Measurements from ENCODE around the gene KRTAP3-2.

Gene KRTAP3-2

GRCh38 chr17:40993839-40994238 lies 5.9 kb downstream of the KRTAP3-2 start, which contains the start of gene KRTAP3-3:
Gene KRTAP3-3, minus strand, starts transcription at chr17:40994164. Its CDS starts 67 bp downstream, at chr17:40994097.
- Mint-ChIP-seq H3K27ac (no peak within 1 kb of the TSS), H3K27me3 (peaks cover 19% of the 10 kb centered on the region), H3K4me1 (no peaks in the 10 kb centered on the region), H3K9me3 (no peaks in the 10 kb centered on the region), H3K4me3 (no peak within 1 kb of the TSS), H3K36me3 (no peaks in the 10 kb centered on the region)

GRCh38 chr17:40993084-40993483 lies 6.6 kb downstream of the KRTAP3-2 start:
- Mint-ChIP-seq H3K9me3 (no peaks in the 10 kb centered on the region), H3K4me1 (no peaks in the 10 kb centered on the region), H3K27ac (no peak overlapping the region), H3K4me3 (no peak overlapping the region), H3K27me3 (peaks cover 16% of the 10 kb centered on the region), H3K36me3 (no peaks in the 10 kb centered on the region)

GRCh38 chr17:40992666-40993065 lies 7.0 kb downstream of the KRTAP3-2 start:
- no peaks in the 10 kb centered on the region for H3K36me3 Mint-ChIP-seq
- no peak overlapping the region for H3K27ac Mint-ChIP-seq
- no peak overlapping the region for H3K4me3 Mint-ChIP-seq
- no peaks in the 10 kb centered on the region for H3K4me1 Mint-ChIP-seq
- H3K27me3 Mint-ChIP-seq, result peaks cover 16% of the 10 kb centered on the region
- no peaks in the 10 kb centered on the region for H3K9me3 Mint-ChIP-seq

DNA sequence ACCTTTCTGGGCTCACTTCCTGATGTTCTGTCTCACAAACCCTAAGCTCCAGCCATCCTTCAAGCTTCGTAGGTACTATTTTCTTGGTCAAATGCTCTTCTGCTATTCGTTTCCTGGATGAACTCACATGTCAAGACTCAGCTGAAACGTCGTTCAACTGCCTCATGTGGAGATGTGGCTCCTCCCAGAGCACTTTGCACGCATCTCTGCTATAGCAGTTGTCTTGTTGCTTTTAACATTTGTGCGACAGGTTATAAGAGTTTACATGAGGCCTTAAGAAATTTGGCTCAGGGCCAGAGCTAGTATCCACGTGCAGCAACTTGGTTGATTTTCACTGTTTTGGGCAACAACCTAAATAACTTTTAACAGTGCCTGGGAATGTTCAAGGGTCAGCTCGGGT lies 12.8 kb downstream of the KRTAP3-2 start:
- Mint-ChIP-seq H3K4me1 (no peaks in the 10 kb centered on the region), H3K27me3 (peaks cover 2% of the 10 kb centered on the region), H3K4me3 (no peak overlapping the region), H3K27ac (no peak overlapping the region), H3K36me3 (no peaks in the 10 kb centered on the region), H3K9me3 (no peaks in the 10 kb centered on the region)

GRCh38 chr17:40984226-40984625 lies 15.5 kb downstream of the KRTAP3-2 start, which contains the start of gene KRT40:
Gene KRT40, minus strand, starts transcription at chr17:40984326. Its CDS starts 53 bp downstream, at chr17:40984273.
- H3K27ac Mint-ChIP-seq, result no peak within 1 kb of the TSS
- no peaks in the 10 kb centered on the region for H3K9me3 Mint-ChIP-seq
- H3K4me3 Mint-ChIP-seq, result no peak within 1 kb of the TSS
- peaks cover 2% of the 10 kb centered on the region for H3K27me3 Mint-ChIP-seq
- no peaks in the 10 kb centered on the region for H3K4me1 Mint-ChIP-seq
- H3K36me3 Mint-ChIP-seq, result no peaks in the 10 kb centered on the region

GRCh38 chr17:40981115-40981514 lies 18.6 kb downstream of the KRTAP3-2 start:
- Mint-ChIP-seq H3K27me3 (peaks cover 5% of the 10 kb centered on the region), H3K27ac (no peak overlapping the region), H3K4me1 (no peaks in the 10 kb centered on the region), H3K4me3 (no peak overlapping the region), H3K36me3 (no peaks in the 10 kb centered on the region), H3K9me3 (no peaks in the 10 kb centered on the region)

DNA sequence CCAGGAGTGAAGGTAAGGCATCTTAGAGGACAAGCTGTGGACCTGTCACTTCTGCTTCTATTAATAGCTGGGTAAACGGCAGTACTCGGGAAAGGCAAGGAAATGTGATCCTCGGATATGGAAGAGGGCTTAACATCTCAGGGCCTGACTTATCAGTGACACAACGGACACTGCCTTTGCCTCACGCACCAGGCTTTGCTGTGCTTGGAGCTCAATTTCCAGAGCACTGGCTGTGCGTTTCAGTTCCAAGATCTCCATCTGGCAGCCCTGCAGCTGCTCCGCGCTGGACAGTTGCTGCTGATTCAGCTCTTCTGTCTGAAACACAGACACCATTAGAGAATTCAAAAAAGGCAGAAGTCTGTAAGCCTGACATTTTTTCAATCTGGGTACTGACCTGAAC lies 19.1 kb downstream of the KRTAP3-2 start:
- H3K4me3 Mint-ChIP-seq, result no peak overlapping the region
- H3K9me3 Mint-ChIP-seq, result no peaks in the 10 kb centered on the region
- H3K36me3 Mint-ChIP-seq, result no peaks in the 10 kb centered on the region
- H3K4me1 Mint-ChIP-seq, result no peaks in the 10 kb centered on the region
- H3K27me3 Mint-ChIP-seq, result peaks cover 5% of the 10 kb centered on the region
- no peak overlapping the region for H3K27ac Mint-ChIP-seq

GRCh38 chr17:40980117-40980516 lies 19.6 kb downstream of the KRTAP3-2 start:
- peaks cover 7% of the 10 kb centered on the region for H3K27me3 Mint-ChIP-seq

DNA sequence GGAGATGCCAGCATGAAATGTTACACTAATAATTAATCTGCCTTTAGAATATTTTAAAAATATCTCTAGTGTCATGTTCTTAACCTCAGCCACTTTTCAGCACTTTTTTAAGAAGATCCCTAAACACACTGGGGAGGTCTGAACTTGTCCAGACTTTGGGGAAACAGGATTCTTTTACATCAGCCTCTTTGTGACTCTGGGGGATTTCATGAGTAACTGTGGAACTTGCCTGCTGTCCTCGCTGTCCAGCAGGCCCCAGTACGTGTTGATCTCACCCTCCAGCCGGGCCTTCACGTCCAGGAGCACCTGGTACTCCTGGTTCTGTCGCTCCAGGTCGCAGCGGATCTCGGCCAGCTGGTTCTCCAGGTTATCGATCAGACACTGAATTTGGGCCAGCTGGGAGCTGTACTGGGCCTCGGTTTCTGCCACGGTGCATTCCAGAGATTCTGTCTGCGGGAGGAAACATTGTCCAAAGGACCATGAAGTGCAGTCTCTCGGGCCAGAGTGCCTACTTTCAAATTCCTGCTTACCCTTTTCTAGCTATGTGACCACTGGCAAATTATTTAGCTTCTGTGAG lies 21.0 kb downstream of the KRTAP3-2 start:
- Mint-ChIP-seq H3K4me3 (no peak overlapping the region), H3K4me1 (no peaks in the 10 kb centered on the region), H3K27me3 (peaks cover 5% of the 10 kb centered on the region)

More at GRCh38 chr17:40980117-40980516, 19.6 kb downstream of the KRTAP3-2 start:
- Mint-ChIP-seq H3K4me3 (no peak overlapping the region), H3K4me1 (no peaks in the 10 kb centered on the region), H3K27ac (no peak overlapping the region), H3K9me3 (no peaks in the 10 kb centered on the region), H3K36me3 (no peaks in the 10 kb centered on the region)

DNA sequence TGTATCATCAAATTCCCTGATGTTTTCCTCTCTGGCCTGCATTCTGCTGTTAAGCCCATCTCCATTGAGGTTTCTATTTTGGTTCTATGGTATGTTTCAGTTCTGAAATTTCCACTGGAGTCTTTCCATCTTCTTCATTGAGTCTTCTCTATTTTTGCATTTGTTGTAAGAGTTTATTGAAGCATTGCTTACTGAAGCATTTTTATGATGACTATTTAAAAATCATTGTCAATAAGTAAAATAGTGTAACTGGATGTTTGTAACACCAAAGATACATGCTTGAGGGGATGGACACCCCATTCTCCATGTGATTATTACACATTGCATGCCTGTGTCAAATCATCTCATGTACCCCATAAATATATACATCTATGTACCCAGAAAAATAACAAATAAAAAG lies 24.2 kb downstream of the KRTAP3-2 start:
- Mint-ChIP-seq H3K9me3 (no peaks in the 10 kb centered on the region), H3K27me3 (peaks cover 5% of the 10 kb centered on the region), H3K4me3 (no peak overlapping the region), H3K4me1 (no peaks in the 10 kb centered on the region), H3K27ac (no peak overlapping the region), H3K36me3 (no peaks in the 10 kb centered on the region)

More for the DNA sequence above, 21.0 kb downstream of the KRTAP3-2 start:
- Mint-ChIP-seq H3K27ac (no peak overlapping the region), H3K9me3 (no peaks in the 10 kb centered on the region), H3K36me3 (no peaks in the 10 kb centered on the region)

DNA sequence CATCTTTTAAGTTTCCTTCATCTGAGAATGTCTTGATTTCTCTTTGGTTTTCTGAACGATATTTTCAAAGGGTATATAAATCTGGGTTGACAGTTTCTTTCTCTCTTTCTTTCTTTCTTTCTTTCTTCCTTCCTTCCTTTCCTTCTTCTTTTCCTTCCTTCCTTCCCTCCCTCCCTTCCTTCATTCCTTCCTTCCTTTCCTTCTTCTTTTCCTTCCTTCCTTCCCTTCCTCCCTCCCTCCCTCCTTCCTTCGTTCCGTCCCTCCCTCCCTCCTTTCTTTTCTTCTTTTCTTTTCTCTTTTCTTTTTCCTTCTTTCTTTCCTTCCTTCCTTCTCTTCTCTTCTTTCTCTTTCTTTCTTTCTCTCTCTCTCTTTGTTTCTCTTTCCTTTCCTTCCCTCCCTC lies 25.3 kb downstream of the KRTAP3-2 start:
- Mint-ChIP-seq H3K36me3 (no peaks in the 10 kb centered on the region), H3K27ac (no peak overlapping the region), H3K4me1 (no peaks in the 10 kb centered on the region), H3K9me3 (no peaks in the 10 kb centered on the region), H3K27me3 (peaks cover 5% of the 10 kb centered on the region), H3K4me3 (no peak overlapping the region)

- H3K4me1 Mint-ChIP-seq, result no peaks in the 10 kb centered on the region
- H3K9me3 Mint-ChIP-seq, result no peaks in the 10 kb centered on the region
- no peak overlapping the region for H3K4me3 Mint-ChIP-seq
- H3K27ac Mint-ChIP-seq, result no peak overlapping the region
- H3K36me3 Mint-ChIP-seq, result no peaks in the 10 kb centered on the region
- peaks cover 4% of the 10 kb centered on the region for H3K27me3 Mint-ChIP-seq
Measured at GRCh38 chr17:40967582-40967981, 32.1 kb downstream of the KRTAP3-2 start.

- peaks cover 4% of the 10 kb centered on the region for H3K27me3 Mint-ChIP-seq
- no peaks in the 10 kb centered on the region for H3K9me3 Mint-ChIP-seq
- H3K27ac Mint-ChIP-seq, result no peak within 1 kb of the TSS
- H3K36me3 Mint-ChIP-seq, result no peaks in the 10 kb centered on the region
- no peaks in the 10 kb centered on the region for H3K4me1 Mint-ChIP-seq
- H3K4me3 Mint-ChIP-seq, result no peak within 1 kb of the TSS
Measured at GRCh38 chr17:40966848-40967247, 32.9 kb downstream of the KRTAP3-2 start, which contains the start of gene KRT39. Gene KRT39, minus strand, starts transcription at chr17:40966948. Its CDS starts 92 bp downstream, at chr17:40966856.

DNA sequence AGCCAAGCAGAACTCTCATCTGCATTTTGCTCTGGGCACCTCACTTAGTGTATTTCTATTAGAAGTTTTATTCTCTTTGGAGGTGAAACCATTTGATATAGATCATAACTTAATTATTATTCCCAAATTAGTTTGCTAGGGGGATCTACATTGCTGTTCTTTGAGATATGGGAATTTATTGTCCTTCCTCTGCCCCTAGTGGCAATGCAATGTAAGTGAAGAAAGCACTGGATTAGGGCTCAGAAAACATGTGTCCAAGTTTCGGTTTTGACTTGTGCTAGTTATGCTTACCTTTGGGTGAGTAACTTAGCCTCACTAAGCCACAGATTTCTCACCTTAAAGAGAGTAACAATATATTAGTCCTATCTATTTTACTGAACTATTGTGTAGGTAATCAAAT lies 35.9 kb downstream of the KRTAP3-2 start:
- peaks cover 4% of the 10 kb centered on the region for H3K27me3 Mint-ChIP-seq
- H3K36me3 Mint-ChIP-seq, result no peaks in the 10 kb centered on the region
- no peaks in the 10 kb centered on the region for H3K9me3 Mint-ChIP-seq
- no peak overlapping the region for H3K4me3 Mint-ChIP-seq
- no peak overlapping the region for H3K27ac Mint-ChIP-seq
- no peaks in the 10 kb centered on the region for H3K4me1 Mint-ChIP-seq

GRCh38 chr17:40962059-40962561 lies 37.6 kb downstream of the KRTAP3-2 start:
- no peaks in the 10 kb centered on the region for H3K9me3 Mint-ChIP-seq
- no peaks in the 10 kb centered on the region for H3K4me1 Mint-ChIP-seq
- peaks cover 4% of the 10 kb centered on the region for H3K27me3 Mint-ChIP-seq
- no peak overlapping the region for H3K27ac Mint-ChIP-seq
- no peak overlapping the region for H3K4me3 Mint-ChIP-seq
- no peaks in the 10 kb centered on the region for H3K36me3 Mint-ChIP-seq

GRCh38 chr17:40961591-40961990 lies 38.1 kb downstream of the KRTAP3-2 start:
- Mint-ChIP-seq H3K27ac (no peak overlapping the region), H3K4me3 (no peak overlapping the region), H3K27me3 (peaks cover 4% of the 10 kb centered on the region), H3K9me3 (no peaks in the 10 kb centered on the region), H3K4me1 (no peaks in the 10 kb centered on the region), H3K36me3 (no peaks in the 10 kb centered on the region)

GRCh38 chr17:40960144-40960543 lies 39.6 kb downstream of the KRTAP3-2 start:
- no peaks in the 10 kb centered on the region for H3K9me3 Mint-ChIP-seq
- no peak overlapping the region for H3K4me3 Mint-ChIP-seq
- H3K27me3 Mint-ChIP-seq, result peaks cover 3% of the 10 kb centered on the region
- no peak overlapping the region for H3K27ac Mint-ChIP-seq
- no peaks in the 10 kb centered on the region for H3K36me3 Mint-ChIP-seq
- H3K4me1 Mint-ChIP-seq, result no peaks in the 10 kb centered on the region
